ENCODE data around the gene CD83.
"Not testable (repeated sequence)": the region's sequence is repeated elsewhere in the genome, so short reads cannot be mapped to it uniquely, and the experiment has no call there.

Gene CD83

GRCh38 chr6:14117158-14118090 is at the start of gene CD83:
Gene CD83, plus strand, starts transcription at chr6:14117772. Its CDS starts 40 bp downstream, at chr6:14117812.
- peak; percentile 63 for DNase-seq (ENCODE audit: low read depth)

- peak; percentile 87 for DNase-seq (ENCODE audit: low read depth)
Observed at GRCh38 chr6:14068133-14068532, 49.4 kb upstream of the CD83 start.

GRCh38 chr6:14068623-14069022 is 48.9 kb upstream of the CD83 start:
- no peak for DNase-seq (ENCODE audit: low read depth)

- DNase-seq (ENCODE audit: low read depth): no peak
Observed at GRCh38 chr6:14070457-14070856, 47.1 kb upstream of the CD83 start.

- peak; percentile 23 for DNase-seq (ENCODE audit: low read depth)
Observed at GRCh38 chr6:14072084-14072483, 45.5 kb upstream of the CD83 start.

- not testable (repeated sequence) for DNase-seq (ENCODE audit: low read depth)
Observed at GRCh38 chr6:14073561-14074354, 43.8 kb upstream of the CD83 start.

GRCh38 chr6:14074476-14075094 is 43.0 kb upstream of the CD83 start:
- DNase-seq (ENCODE audit: low read depth): no peak

GRCh38 chr6:14075095-14075503 is 42.5 kb upstream of the CD83 start:
- DNase-seq (ENCODE audit: low read depth): peak; percentile 50

GRCh38 chr6:14077193-14077867 is 40.2 kb upstream of the CD83 start:
- no peak for DNase-seq (ENCODE audit: low read depth)

GRCh38 chr6:14079433-14079832 is 38.1 kb upstream of the CD83 start:
- DNase-seq (ENCODE audit: low read depth): no peak

GRCh38 chr6:14079971-14080370 is 37.6 kb upstream of the CD83 start:
- DNase-seq (ENCODE audit: low read depth): no peak

- DNase-seq (ENCODE audit: low read depth): no peak
Observed at GRCh38 chr6:14081126-14081525, 36.4 kb upstream of the CD83 start.

- DNase-seq (ENCODE audit: low read depth): no peak
Observed at GRCh38 chr6:14082771-14083170, 34.8 kb upstream of the CD83 start.

- DNase-seq (ENCODE audit: low read depth): no peak
Observed at GRCh38 chr6:14083262-14083661, 34.3 kb upstream of the CD83 start.

- no peak for DNase-seq (ENCODE audit: low read depth)
Observed at GRCh38 chr6:14083751-14084150, 33.8 kb upstream of the CD83 start.

- DNase-seq (ENCODE audit: low read depth): no peak
Observed at GRCh38 chr6:14084388-14084787, 33.2 kb upstream of the CD83 start.

GRCh38 chr6:14085176-14085787 is 32.3 kb upstream of the CD83 start:
- DNase-seq (ENCODE audit: low read depth): no peak

- no peak for DNase-seq (ENCODE audit: low read depth)
Observed at GRCh38 chr6:14086701-14087100, 30.9 kb upstream of the CD83 start.

GRCh38 chr6:14088600-14089192 is 28.9 kb upstream of the CD83 start:
- peak; percentile 13 for DNase-seq (ENCODE audit: low read depth)

- DNase-seq (ENCODE audit: low read depth): no peak
Observed at GRCh38 chr6:14089224-14089623, 28.3 kb upstream of the CD83 start.

GRCh38 chr6:14091339-14091978 is 26.1 kb upstream of the CD83 start:
- DNase-seq (ENCODE audit: low read depth): no peak

Data from EH (cell line).